Hepatic stellate cell (primary cell): ENCODE measurements around the gene PUS3.

Experiments
- DNase-seq: peaks from one replicate; pipeline ENCODE4 v3.0.0; 2011; ENCODE audit warnings: low spot score

Gene PUS3, protein sequence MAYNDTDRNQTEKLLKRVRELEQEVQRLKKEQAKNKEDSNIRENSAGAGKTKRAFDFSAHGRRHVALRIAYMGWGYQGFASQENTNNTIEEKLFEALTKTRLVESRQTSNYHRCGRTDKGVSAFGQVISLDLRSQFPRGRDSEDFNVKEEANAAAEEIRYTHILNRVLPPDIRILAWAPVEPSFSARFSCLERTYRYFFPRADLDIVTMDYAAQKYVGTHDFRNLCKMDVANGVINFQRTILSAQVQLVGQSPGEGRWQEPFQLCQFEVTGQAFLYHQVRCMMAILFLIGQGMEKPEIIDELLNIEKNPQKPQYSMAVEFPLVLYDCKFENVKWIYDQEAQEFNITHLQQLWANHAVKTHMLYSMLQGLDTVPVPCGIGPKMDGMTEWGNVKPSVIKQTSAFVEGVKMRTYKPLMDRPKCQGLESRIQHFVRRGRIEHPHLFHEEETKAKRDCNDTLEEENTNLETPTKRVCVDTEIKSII

GRCh38 chr11:125902927-125903710 is at the start of gene PUS3:
TSS of gene PUS3 (minus strand) at chr11:125903206. CDS start at chr11:125896284, 6,922 bp downstream.
- peak; percentile 91 for DNase-seq

- no peak for DNase-seq
These were observed 49.6 kb upstream of the PUS3 start for GRCh38 chr11:125952559-125952958.

GRCh38 chr11:125951731-125952130 is 48.7 kb upstream of the PUS3 start:
- DNase-seq: no peak

GRCh38 chr11:125950696-125951651 is 48.0 kb upstream of the PUS3 start:
- no peak for DNase-seq

DNA sequence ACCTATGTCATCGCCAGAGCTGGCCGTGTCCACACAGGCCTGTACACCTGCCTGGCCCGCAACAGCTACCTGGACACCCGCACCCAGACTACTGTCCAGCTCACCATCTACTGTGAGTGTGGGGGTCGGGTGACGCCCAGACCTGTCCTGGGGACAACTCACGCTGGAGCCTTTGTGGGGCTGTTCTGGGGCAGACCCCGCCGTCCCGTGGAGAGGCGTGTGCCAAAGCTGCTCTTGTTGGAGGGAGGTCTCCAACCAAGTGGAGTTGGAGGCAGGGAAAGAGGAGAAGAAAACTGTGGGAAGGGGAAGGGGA is 47.1 kb upstream of the PUS3 start:
- DNase-seq: no peak

GRCh38 chr11:125949271-125950177 is 46.5 kb upstream of the PUS3 start:
- DNase-seq: no peak

DNA sequence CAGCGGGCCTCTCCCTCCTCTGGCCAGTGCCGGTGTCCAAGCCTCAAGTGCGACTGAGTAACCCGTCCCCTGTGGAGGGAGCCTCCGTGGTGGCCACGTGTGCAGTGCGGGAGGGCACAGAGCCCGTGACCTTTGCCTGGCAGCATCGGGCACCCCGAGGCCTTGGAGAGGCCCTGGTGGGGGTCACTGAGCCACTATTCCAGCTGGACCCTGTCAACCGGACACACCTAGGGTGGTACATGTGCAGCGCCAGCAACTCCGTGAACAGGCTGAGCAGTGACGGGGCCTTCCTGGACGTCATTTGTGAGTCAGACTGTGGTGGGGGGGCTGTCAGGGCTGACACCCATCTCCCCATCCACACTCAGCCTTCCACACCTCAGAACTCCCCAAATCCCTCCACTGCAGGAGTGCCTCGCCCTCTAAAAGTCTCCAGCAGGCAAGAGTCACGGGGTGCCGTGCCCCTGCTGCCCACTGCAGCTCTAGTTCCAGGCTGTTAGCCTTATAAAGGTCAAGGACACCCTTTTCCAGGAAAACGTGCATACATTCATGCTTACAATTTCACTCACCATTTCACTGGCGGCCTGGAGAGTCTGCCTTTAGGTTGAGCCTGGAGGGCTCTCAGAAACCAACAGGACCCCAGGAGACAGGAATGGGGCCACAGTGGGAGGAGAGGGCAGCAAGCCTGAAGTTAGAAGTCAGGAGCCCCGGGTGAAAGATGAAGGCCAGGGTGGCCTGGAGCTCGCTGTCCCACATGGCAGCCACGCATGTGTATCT is 45.5 kb upstream of the PUS3 start:
- no peak for DNase-seq

DNA sequence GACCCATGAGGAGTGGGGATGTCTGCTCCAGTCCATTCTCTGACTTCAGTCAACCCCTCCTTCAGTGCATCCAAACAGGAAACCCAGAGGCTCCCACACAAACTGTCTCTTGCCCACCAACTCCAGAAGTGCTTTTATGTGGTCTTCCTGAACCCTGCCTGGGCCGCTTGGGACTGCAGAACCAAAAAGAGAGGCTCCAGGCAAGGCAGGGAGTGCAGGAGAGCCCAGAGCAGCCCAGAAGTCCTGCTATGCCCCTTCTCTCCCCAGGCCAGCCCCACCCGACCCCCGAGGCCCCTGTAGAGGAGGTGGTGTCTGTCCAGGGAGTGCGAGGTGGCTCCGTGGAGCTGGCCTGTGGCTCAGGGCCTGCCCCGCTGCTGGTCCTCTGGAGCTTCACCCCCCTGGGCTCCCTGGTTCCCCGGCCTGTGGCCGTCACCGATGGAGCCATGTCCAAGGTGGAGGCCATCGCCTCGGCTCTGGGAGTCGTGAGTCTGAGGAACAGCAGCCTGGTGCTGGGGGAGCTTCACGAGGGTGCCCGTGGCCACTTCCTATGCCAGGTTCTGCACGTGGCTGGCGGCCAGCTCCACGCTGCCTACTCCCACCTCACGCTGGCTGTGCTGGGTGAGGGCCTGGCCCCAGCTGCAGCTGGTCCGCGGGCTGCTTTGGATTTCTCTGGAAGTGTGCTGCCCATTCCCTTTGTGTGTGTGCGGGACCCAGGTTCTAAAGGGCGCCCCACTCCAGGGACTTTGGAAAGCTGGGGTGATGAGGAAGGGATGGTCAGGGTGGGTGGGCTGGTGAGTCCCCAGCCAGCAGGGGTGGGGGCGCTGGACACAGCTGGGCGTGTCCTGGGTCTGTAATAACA is 44.6 kb upstream of the PUS3 start:
- no peak for DNase-seq

GRCh38 chr11:125946712-125947418 is 43.9 kb upstream of the PUS3 start:
- DNase-seq: no peak

- DNase-seq: no peak
These were observed 43.0 kb upstream of the PUS3 start, which contains the start of gene VSIG10L2 for GRCh38 chr11:125945797-125946520. TSS of gene VSIG10L2 (plus strand) at chr11:125946044. CDS start at chr11:125946056, 12 bp downstream.

DNA sequence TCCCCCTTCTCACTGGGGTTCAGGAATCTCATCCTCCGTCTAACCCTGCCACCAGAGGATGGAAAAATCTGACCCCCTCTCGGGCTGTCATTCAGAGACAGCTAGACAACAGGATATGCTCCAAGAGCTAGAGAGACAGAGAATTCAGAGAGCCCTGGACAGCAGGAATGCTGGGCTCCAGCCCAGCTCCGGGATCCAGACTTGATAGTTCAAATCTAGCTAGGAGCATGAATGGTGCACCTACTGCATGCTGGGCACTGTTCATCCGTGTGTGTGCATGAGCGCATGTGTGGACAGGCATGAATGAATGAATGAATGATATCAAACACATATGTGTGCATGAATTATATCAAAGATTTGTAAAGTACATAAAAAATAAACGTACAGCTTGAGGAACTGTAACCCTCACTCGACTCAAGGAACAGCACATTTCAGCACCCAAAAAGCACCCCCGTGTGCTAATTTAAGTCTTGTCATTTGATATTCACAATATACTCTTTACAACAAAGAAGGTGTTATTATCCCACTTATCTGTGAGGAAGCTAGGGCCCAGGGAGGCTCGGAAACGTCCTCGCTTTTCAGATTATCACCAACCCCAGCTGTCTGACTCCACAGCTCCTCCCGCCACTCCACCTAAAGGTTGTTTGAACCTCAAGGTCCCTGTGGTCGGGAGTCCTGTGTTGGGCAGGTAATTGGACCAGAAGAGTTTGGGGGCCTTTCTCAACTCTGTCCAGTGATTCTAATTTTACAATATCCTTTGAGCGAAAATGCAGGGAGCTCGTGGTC is 42.2 kb upstream of the PUS3 start:
- no peak for DNase-seq

DNA sequence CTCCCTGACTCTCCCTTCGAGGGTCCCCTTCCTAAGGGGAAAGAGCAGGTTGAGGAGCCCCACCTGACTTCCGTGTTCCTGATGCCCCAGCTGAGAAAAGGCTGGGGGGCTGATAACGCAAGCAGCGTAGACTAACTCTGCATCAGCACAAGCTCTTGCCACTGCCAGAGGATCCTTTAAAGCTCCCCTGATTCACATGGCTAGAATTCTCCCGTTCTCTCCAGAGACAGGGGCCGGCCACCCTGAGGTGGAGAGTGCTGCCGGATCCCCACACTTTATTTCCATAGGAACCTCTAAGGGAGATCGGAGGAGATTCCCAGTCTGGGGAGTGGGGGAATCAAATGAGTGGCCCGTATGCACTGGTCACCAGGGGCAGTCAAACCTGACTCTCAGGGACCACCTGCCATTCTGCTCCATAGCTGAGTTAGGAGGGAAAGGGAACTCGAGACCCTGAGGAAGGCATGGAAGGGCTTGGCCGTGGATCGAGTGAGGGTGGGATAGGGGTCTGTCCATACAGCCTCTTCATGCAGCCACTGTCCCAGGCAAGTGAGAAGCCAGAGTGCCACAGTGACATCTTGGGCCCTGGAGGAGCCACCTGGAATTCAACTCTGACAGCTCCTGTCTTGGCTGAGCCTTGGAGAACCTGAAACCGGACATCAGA is 41.5 kb upstream of the PUS3 start:
- no peak for DNase-seq

DNA sequence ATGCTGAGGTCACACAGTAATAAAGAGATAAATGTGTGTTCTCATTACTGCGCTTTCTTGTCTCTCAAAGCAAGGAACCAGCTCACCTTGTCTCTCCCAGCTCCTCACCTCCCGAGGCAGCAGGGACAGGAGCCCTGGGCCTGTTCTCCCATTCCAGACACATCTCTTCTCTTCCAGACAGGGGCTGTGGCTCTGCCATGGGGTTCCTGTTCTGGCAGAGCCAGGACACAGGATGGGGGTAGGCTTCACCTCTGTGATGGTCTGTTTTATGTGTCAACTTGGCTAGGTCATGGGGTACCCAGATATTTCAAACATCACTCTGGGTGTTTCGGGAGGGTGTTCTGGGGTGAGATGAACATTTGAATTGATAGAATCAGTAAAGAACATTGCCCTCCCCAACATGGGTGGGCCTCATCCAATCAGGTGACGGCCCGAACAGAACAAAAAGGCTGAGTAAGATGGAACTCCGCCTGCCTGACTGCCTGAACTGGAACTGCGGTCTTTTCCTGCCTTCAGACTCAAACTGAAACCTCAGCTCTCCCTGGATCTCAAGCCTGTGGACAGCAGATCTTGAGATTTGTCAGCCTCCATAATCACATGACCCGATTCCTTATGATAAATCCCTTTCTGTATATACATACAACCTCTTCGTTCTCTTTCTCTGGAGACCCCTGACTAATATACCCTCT is 40.8 kb upstream of the PUS3 start:
- DNase-seq: no peak

- no peak for DNase-seq
These were observed 39.9 kb upstream of the PUS3 start for GRCh38 chr11:125942771-125943428.
